Astrocyte of the spinal cord (primary cell): Measurements from ENCODE around the gene HMGB2.

ENCODE experiments used
- DNase-seq: peaks from one replicate; pipeline ENCODE4 v3.0.0; 2011; ENCODE audit warnings: low read depth, low spot score
- H3K4me3 ChIP-seq: 2 replicates; pipeline ENCODE4 v1.5.1; 2011; ENCODE audit warnings: low read depth, mild to moderate bottlenecking, low read length, moderate library complexity
- CTCF ChIP-seq: IDR thresholded peaks from 2 replicates; pipeline ENCODE4 v1.5.1; 2012; ENCODE audit warnings: low read depth, mild to moderate bottlenecking, low read length, inconsistent platforms
- in situ Hi-C: cut with HindIII; loops from 2 replicates; pipeline ENCODE4 v1.10.0; 2017; ENCODE audit warnings: low sequenced_read_pairs

The HMGB2 gene

DNA sequence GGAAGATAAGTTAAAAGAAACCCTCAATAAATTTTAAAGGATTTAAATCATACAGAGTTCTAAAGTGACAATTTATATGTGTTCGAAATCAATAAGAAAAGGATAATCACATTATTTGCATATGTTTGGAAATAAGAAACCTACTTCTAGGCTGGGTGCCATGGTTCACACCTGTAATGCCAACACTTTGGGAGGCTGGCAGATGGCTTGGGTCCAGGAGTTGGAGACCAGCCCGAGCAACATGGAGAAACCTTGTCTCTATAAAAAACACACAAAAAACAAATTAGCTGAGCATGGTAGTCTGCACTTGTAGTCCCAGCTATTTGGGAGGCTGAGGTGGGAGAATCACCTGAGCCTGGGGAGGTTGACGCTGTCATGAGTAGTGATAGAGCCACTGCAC, 28.5 kb upstream of the HMGB2 start:
- in situ Hi-C loops, result no loop called here
- no peak for DNase-seq
- TF ChIP-seq CTCF, result no peak
- no peak overlapping the region for H3K4me3 ChIP-seq

- peak; percentile 37 for TF ChIP-seq CTCF
- DNase-seq, result peak; percentile 17
- in situ Hi-C loops, result no loop called here
Measured at GRCh38 chr4:173360587-173361221, 26.5 kb upstream of the HMGB2 start.

DNA sequence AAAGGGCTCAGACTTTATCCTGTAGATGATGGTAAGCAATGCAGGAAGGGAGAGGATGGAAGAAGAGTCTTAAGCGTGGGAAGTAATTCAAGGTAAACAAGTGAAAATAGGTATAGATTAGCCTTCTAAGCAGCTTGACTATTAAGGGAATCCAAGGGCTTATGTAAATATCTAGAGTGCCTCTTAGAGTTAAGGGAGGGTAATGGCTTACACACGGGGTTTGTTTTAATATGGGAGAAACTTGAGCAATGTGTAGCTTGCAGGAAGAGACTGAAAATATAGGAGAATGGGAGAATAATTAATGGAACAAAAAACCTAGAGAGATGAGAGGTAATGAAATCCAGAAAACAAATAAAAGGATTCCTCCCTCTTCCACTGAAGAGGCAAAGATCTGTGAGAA, 23.8 kb upstream of the HMGB2 start:
- DNase-seq, result no peak
- TF ChIP-seq CTCF, result no peak
- no peak overlapping the region for H3K4me3 ChIP-seq
- in situ Hi-C loops, result no loop called here

More at GRCh38 chr4:173360587-173361221, 26.5 kb upstream of the HMGB2 start:
- H3K4me3 ChIP-seq, result no peak overlapping the region

- H3K4me3 ChIP-seq, result no peak overlapping the region
- in situ Hi-C loops, result no loop called here
- no peak for TF ChIP-seq CTCF
- DNase-seq, result no peak
Measured at GRCh38 chr4:173347467-173347866, 13.3 kb upstream of the HMGB2 start.

- peak; percentile 37 for DNase-seq
- no peak overlapping the region for H3K4me3 ChIP-seq
- in situ Hi-C loops, result no loop called here
- TF ChIP-seq CTCF, result no peak
Measured at GRCh38 chr4:173346074-173346473, 11.9 kb upstream of the HMGB2 start.

GRCh38 chr4:173345648-173346047, 11.5 kb upstream of the HMGB2 start:
- no peak for DNase-seq
- no peak for TF ChIP-seq CTCF
- no peak overlapping the region for H3K4me3 ChIP-seq
- in situ Hi-C loops, result no loop called here
